Mesenchymal stem cell (in vitro differentiated cells and primary cell): ENCODE measurements around the gene TMEM185B.

ENCODE experiments used
- DNase-seq: peaks from one replicate; pipeline ENCODE4 v3.0.0-alpha.2; 2013
- H2AFZ ChIP-seq: one replicate; pipeline ENCODE4 v1.6.1; 2013; ENCODE audit warnings: low read depth, mild to moderate bottlenecking, control low read depth, inconsistent platforms, low read length, moderate library complexity
- H2AK5ac ChIP-seq: 2 replicates; pipeline ENCODE4 v1.6.1; 2013; ENCODE audit warnings: low read length, moderate library complexity, mild to moderate bottlenecking, inconsistent platforms; ENCODE audit not compliant: severe bottlenecking
- H2BK120ac ChIP-seq: one replicate; pipeline ENCODE4 v1.6.1; 2013; ENCODE audit warnings: low read depth, mild to moderate bottlenecking, inconsistent platforms, low read length, moderate library complexity
- H2BK12ac ChIP-seq, 2 experiments: one replicate each; pipeline ENCODE4 v1.6.1; 2013; ENCODE audit warnings: inconsistent platforms in 2 of 2, low read length in 2 of 2, mild to moderate bottlenecking in 2 of 2, moderate library complexity in 2 of 2, control low read depth in 1 of 2
- H2BK15ac ChIP-seq: one replicate; pipeline ENCODE4 v1.6.1; 2013; ENCODE audit warnings: mild to moderate bottlenecking, low read depth, inconsistent platforms; ENCODE audit not compliant: poor library complexity, severe bottlenecking
- H2BK5ac ChIP-seq: 2 replicates; pipeline ENCODE4 v1.6.1; 2013; ENCODE audit warnings: low read depth, mild to moderate bottlenecking, low read length, control low read depth, inconsistent platforms; ENCODE audit not compliant: poor library complexity, severe bottlenecking
- H3K14ac ChIP-seq, 2 experiments: one replicate each; pipeline ENCODE4 v1.6.1; 2013; ENCODE audit warnings: inconsistent platforms in 2 of 2, low read length in 2 of 2, control low read depth in 1 of 2, mild to moderate bottlenecking in 1 of 2, moderate library complexity in 1 of 2
- H3K18ac ChIP-seq, 2 experiments: one replicate each; pipeline ENCODE4 v1.6.1; 2013; ENCODE audit warnings: inconsistent platforms in 2 of 2, low read length in 2 of 2, control low read depth in 1 of 2, low read depth in 1 of 2, mild to moderate bottlenecking in 1 of 2
- H3K23ac ChIP-seq, 2 experiments: one replicate each; pipeline ENCODE4 v1.6.1; 2013; ENCODE audit warnings: inconsistent platforms in 2 of 2, low read length in 2 of 2, mild to moderate bottlenecking in 2 of 2, moderate library complexity in 2 of 2, control low read depth in 1 of 2
- H3K27ac ChIP-seq: 2 replicates; pipeline ENCODE4 v1.5.1; 2013; ENCODE audit warnings: mild to moderate bottlenecking, moderate library complexity, low read length, control low read depth, inconsistent platforms; ENCODE audit not compliant: poor library complexity, severe bottlenecking
- H3K27me3 ChIP-seq, 2 experiments: 2 replicates each; pipeline versions ENCODE4 v1.6.1 to v1.7.0; 2013; ENCODE audit warnings: low read length in 2 of 2, mild to moderate bottlenecking in 2 of 2, moderate library complexity in 2 of 2, control low read depth in 1 of 2, inconsistent platforms in 1 of 2; ENCODE audit not compliant: control insufficient read depth in 1 of 2, insufficient read depth in 1 of 2
- H3K36me3 ChIP-seq, 2 experiments: 2 replicates each; pipeline versions ENCODE4 v1.6.1 to v1.7.0; 2013; ENCODE audit warnings: low read length in 2 of 2, control low read depth in 1 of 2, inconsistent platforms in 1 of 2, low read depth in 1 of 2, mild to moderate bottlenecking in 1 of 2; ENCODE audit not compliant: insufficient read depth in 2 of 2, control insufficient read depth in 1 of 2
- H3K4ac ChIP-seq, 2 experiments: one replicate each; pipeline ENCODE4 v1.6.1; 2013; ENCODE audit warnings: inconsistent platforms in 2 of 2, low read length in 2 of 2, mild to moderate bottlenecking in 2 of 2, moderate library complexity in 2 of 2, control low read depth in 1 of 2, low read depth in 1 of 2
- H3K4me1 ChIP-seq: 2 replicates; pipeline ENCODE4 v1.6.1; 2013; ENCODE audit warnings: low read depth, low read length, control low read depth; ENCODE audit not compliant: control insufficient read depth, insufficient read depth
- H3K4me2 ChIP-seq: 2 replicates; pipeline ENCODE4 v1.6.1; 2013; ENCODE audit warnings: low read length, mild to moderate bottlenecking, inconsistent platforms; ENCODE audit not compliant: poor library complexity, severe bottlenecking
- H3K4me3 ChIP-seq, 2 experiments: 2 replicates each; pipeline versions ENCODE4 v1.5.1 to v1.7.0; 2013; ENCODE audit warnings: low read length in 2 of 2, mild to moderate bottlenecking in 2 of 2, control low read depth in 1 of 2, low read depth in 1 of 2; ENCODE audit not compliant: insufficient read depth in 1 of 2
- H3K79me1 ChIP-seq: replicated peaks from 2 replicates; pipeline ENCODE4 v1.6.1; 2013; ENCODE audit warnings: mild to moderate bottlenecking, control low read depth, low read length, inconsistent platforms; ENCODE audit not compliant: poor library complexity, severe bottlenecking
- H3K9ac ChIP-seq: 2 replicates; pipeline ENCODE4 v1.7.0; 2013; ENCODE audit warnings: mild to moderate bottlenecking, low read length, moderate library complexity
- H3K9me3 ChIP-seq: 2 replicates; pipeline ENCODE4 v1.7.0; 2013; ENCODE audit warnings: mild to moderate bottlenecking, low read length; ENCODE audit not compliant: control insufficient read depth
- H4K8ac ChIP-seq: one replicate; pipeline ENCODE4 v1.6.1; 2013; ENCODE audit warnings: inconsistent platforms, mild to moderate bottlenecking, low read length, moderate library complexity
- H4K91ac ChIP-seq: one replicate; pipeline ENCODE4 v1.6.1; 2013; ENCODE audit warnings: mild to moderate bottlenecking, low read length, inconsistent platforms
- WGBS: methylation state at CpG from one replicate; pipeline ENCODE4 v1.1.7; 2013; ENCODE audit warnings: mixed read lengths; 5-methylcytosine and 5-hydroxymethylcytosine counted together

TMEM185B gene

GRCh38 chr2:120252225-120253020 is 29.2 kb upstream of the TMEM185B start, which contains the start of gene RALB:
Gene RALB (plus strand): TSS chr2:120252852. CDS start chr2:120278665, 25,813 bp downstream.
- Histone ChIP-seq H2AFZ (peak within 1 kb of the TSS; percentile 87), H2AK5ac (no peak within 1 kb of the TSS), H3K27ac (peak within 1 kb of the TSS; percentile 38), H2BK120ac (peak within 1 kb of the TSS; percentile 98), H3K18ac (peak within 1 kb of the TSS; percentile 84 to 95), H3K9me3 (no peaks in the 10 kb centered on the region), H3K4me3 (peak within 1 kb of the TSS; percentile 87 to 96), H3K4me1 (peaks cover 12% of the 10 kb centered on the region), H4K91ac (peak within 1 kb of the TSS; percentile 97), H3K27me3 (peaks cover 5 to 12% of the 10 kb centered on the region in 2 experiments), H2BK12ac (peak within 1 kb of the TSS; percentile 27 to 79), H3K4me2 (peak within 1 kb of the TSS; percentile 87), H3K36me3 (no peaks in the 10 kb centered on the region), H3K79me1 (peaks cover 8% of the 10 kb centered on the region), H4K8ac (peak within 1 kb of the TSS; percentile 81), H3K14ac (peak within 1 kb of the TSS in 1 of 2 experiments; percentile 72), H3K23ac (peak within 1 kb of the TSS; percentile 73 to 87), H3K4ac (peak within 1 kb of the TSS; percentile 92 to 95), H2BK15ac (peak within 1 kb of the TSS; percentile 90), H3K9ac (peak within 1 kb of the TSS; percentile 91), H2BK5ac (peak within 1 kb of the TSS; percentile 39)
- peak; percentile 99 for DNase-seq
- 1% methylated on average over 63 of the region's 71 CpGs for WGBS

- peak overlapping the region; percentile 87 for H3K4me2 ChIP-seq
- no peak overlapping the region for H3K14ac ChIP-seq
- peak overlapping the region; percentile 1 to 35 for H3K18ac ChIP-seq
- peak overlapping the region; percentile 85 for H3K9ac ChIP-seq
- H3K4me3 ChIP-seq, result peak overlapping the region; percentile 69 to 96
- H2AK5ac ChIP-seq, result no peak overlapping the region
- no peak overlapping the region for H3K4ac ChIP-seq
- no peak overlapping the region for H4K91ac ChIP-seq
- H2BK15ac ChIP-seq, result no peak overlapping the region
- peaks cover 8% of the 10 kb centered on the region for H3K79me1 ChIP-seq
- H3K27ac ChIP-seq, result no peak overlapping the region
- 13% methylated on average over 6 of the region's 6 CpGs for WGBS
- peak overlapping the region in 1 of 2 experiments; percentile 27 for H2BK12ac ChIP-seq
- no peaks in the 10 kb centered on the region for H3K36me3 ChIP-seq
- no peaks in the 10 kb centered on the region for H3K9me3 ChIP-seq
- peak overlapping the region; percentile 52 for H4K8ac ChIP-seq
- peaks cover 12% of the 10 kb centered on the region for H3K4me1 ChIP-seq
- H3K23ac ChIP-seq, result no peak overlapping the region
- no peak for DNase-seq
- H2BK120ac ChIP-seq, result no peak overlapping the region
- H3K27me3 ChIP-seq, result peaks cover 5 to 12% of the 10 kb centered on the region in 2 experiments
- H2AFZ ChIP-seq, result peak overlapping the region; percentile 43
- no peak overlapping the region for H2BK5ac ChIP-seq
Observed at GRCh38 chr2:120251880-120252224, 28.7 kb upstream of the TMEM185B start.

- no peak for DNase-seq
- H4K91ac ChIP-seq, result no peak overlapping the region
- H3K27ac ChIP-seq, result no peak overlapping the region
- no peak overlapping the region for H2AFZ ChIP-seq
- H3K14ac ChIP-seq, result no peak overlapping the region
- no peaks in the 10 kb centered on the region for H3K36me3 ChIP-seq
- no peak overlapping the region for H3K4ac ChIP-seq
- no peak overlapping the region for H3K4me3 ChIP-seq
- H2BK5ac ChIP-seq, result no peak overlapping the region
- no peak overlapping the region for H4K8ac ChIP-seq
- H3K23ac ChIP-seq, result no peak overlapping the region
- H2AK5ac ChIP-seq, result no peak overlapping the region
- H3K18ac ChIP-seq, result no peak overlapping the region
- WGBS, result 84% methylated on average over 3 of the region's 3 CpGs
- peaks cover 18% of the 10 kb centered on the region for H3K4me1 ChIP-seq
- H3K9ac ChIP-seq, result no peak overlapping the region
- peaks cover 5 to 12% of the 10 kb centered on the region in 2 experiments for H3K27me3 ChIP-seq
- no peak overlapping the region for H2BK12ac ChIP-seq
- no peaks in the 10 kb centered on the region for H3K9me3 ChIP-seq
- H2BK120ac ChIP-seq, result no peak overlapping the region
- H2BK15ac ChIP-seq, result no peak overlapping the region
- no peak overlapping the region for H3K4me2 ChIP-seq
- H3K79me1 ChIP-seq, result peaks cover 5% of the 10 kb centered on the region
Observed at GRCh38 chr2:120251078-120251477, 27.9 kb upstream of the TMEM185B start.

- H2AK5ac ChIP-seq, result no peak overlapping the region
- no peak overlapping the region for H2BK15ac ChIP-seq
- H4K8ac ChIP-seq, result no peak overlapping the region
- no peak overlapping the region for H2AFZ ChIP-seq
- H2BK120ac ChIP-seq, result no peak overlapping the region
- no peak overlapping the region for H3K4me2 ChIP-seq
- H3K9ac ChIP-seq, result no peak overlapping the region
- no peak overlapping the region for H2BK12ac ChIP-seq
- no peak overlapping the region for H3K27ac ChIP-seq
- H3K27me3 ChIP-seq, result peaks cover 5 to 12% of the 10 kb centered on the region in 2 experiments
- no peak overlapping the region for H3K4ac ChIP-seq
- no peak overlapping the region for H3K4me3 ChIP-seq
- peaks cover 3% of the 10 kb centered on the region for H3K79me1 ChIP-seq
- 82% methylated on average over 4 of the region's 4 CpGs for WGBS
- H3K18ac ChIP-seq, result no peak overlapping the region
- no peaks in the 10 kb centered on the region for H3K9me3 ChIP-seq
- H3K4me1 ChIP-seq, result peaks cover 20% of the 10 kb centered on the region
- no peak overlapping the region for H2BK5ac ChIP-seq
- H3K36me3 ChIP-seq, result no peaks in the 10 kb centered on the region
- no peak overlapping the region for H3K14ac ChIP-seq
- no peak overlapping the region for H4K91ac ChIP-seq
- H3K23ac ChIP-seq, result no peak overlapping the region
- DNase-seq, result no peak
Observed at GRCh38 chr2:120250640-120251039, 27.4 kb upstream of the TMEM185B start.
